Measurements from ENCODE around the gene CEACAM7. TPM values are rescaled to one million over a fixed set of nuclear protein-coding genes. Genes with fewer than 3 reads are reported as not detected.

The CEACAM7 gene
- total RNA-seq, 1 experiment from 2014 or later: not detected

DNA sequence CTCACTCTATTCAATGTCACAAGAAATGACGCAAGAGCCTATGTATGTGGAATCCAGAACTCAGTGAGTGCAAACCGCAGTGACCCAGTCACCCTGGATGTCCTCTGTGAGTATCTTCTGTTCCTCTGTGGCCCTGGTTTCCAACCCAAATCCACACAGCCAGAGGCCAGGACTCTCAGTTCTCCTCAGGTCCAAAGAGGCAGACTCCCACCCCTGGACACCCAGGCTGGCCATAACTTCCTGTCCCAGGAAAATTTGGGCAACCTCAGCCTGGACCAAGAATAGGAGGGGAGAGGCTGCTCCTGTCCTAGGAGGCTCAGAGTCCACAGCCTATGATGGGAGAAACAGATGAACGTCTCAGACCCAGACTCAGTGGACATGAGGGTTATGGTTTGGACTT is 32.0 kb upstream of the CEACAM7 start:
- no peak overlapping the region for H3K9ac ChIP-seq (ENCODE audit: extremely low read depth, insufficient read length, low read length)
- H2BK5ac ChIP-seq (ENCODE audit: insufficient read length, low read length): no peak overlapping the region
- Mint-ChIP-seq H3K36me3 (ENCODE audit: insufficient read depth in 1 of 3, low read depth in 3 of 3) (peaks cover 0 to 28% (median 2%) of the 10 kb centered on the region in 3 experiments; a peak in 5 of 7 replicates), H3K27ac (no peak overlapping the region), H3K9me3 (peaks cover 82 to 91% of the 10 kb centered on the region in 2 experiments), H3K27me3 (ENCODE audit: low read depth) (no peaks in the 10 kb centered on the region; the same call in none of the 2 replicates), H3K4me3 (no peak overlapping the region), H3K4me1 (no peaks in the 10 kb centered on the region)
- no peak overlapping the region for H2BK12ac ChIP-seq (ENCODE audit: insufficient read length, low read depth, low read length)
- H2AK5ac ChIP-seq (ENCODE audit: insufficient read length, low read length): no peak overlapping the region
- no peak overlapping the region for H3K27ac ChIP-seq (ENCODE audit: insufficient read length, low read depth, low read length)
- H2BK120ac ChIP-seq (ENCODE audit: low read depth, low read length, poor library complexity, severe bottlenecking): no peak overlapping the region
- TF ChIP-seq, protein P1, sequence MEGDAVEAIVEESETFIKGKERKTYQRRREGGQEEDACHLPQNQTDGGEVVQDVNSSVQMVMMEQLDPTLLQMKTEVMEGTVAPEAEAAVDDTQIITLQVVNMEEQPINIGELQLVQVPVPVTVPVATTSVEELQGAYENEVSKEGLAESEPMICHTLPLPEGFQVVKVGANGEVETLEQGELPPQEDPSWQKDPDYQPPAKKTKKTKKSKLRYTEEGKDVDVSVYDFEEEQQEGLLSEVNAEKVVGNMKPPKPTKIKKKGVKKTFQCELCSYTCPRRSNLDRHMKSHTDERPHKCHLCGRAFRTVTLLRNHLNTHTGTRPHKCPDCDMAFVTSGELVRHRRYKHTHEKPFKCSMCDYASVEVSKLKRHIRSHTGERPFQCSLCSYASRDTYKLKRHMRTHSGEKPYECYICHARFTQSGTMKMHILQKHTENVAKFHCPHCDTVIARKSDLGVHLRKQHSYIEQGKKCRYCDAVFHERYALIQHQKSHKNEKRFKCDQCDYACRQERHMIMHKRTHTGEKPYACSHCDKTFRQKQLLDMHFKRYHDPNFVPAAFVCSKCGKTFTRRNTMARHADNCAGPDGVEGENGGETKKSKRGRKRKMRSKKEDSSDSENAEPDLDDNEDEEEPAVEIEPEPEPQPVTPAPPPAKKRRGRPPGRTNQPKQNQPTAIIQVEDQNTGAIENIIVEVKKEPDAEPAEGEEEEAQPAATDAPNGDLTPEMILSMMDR (conservative IDR thresholded peaks at IDR 0.05): no peak
- no peaks in the 10 kb centered on the region for H3K79me1 ChIP-seq (ENCODE audit: insufficient read depth, low read depth, low read length, poor library complexity, severe bottlenecking)
- H3K27me3 ChIP-seq (ENCODE audit: insufficient read depth, low read length): no peaks in the 10 kb centered on the region
- no peak overlapping the region for H3T11ph ChIP-seq (ENCODE audit: low read length)
- H3K79me2 ChIP-seq (ENCODE audit: insufficient read depth, low read length): no peaks in the 10 kb centered on the region
- H3K4me1 ChIP-seq (ENCODE audit: insufficient read depth, low read length): no peaks in the 10 kb centered on the region
- H3K18ac ChIP-seq (ENCODE audit: insufficient read length, low read depth, low read length): no peak overlapping the region
- no peak overlapping the region for H3K4ac ChIP-seq (ENCODE audit: low read depth, low read length)
- H3K4me2 ChIP-seq (ENCODE audit: insufficient read depth, insufficient read length, low read length): no peak overlapping the region
- no peak overlapping the region for H3K56ac ChIP-seq (ENCODE audit: insufficient read length, low read depth, low read length)
- H4K5ac ChIP-seq (ENCODE audit: insufficient read length, low read depth, low read length): no peak overlapping the region
- no peak overlapping the region for H2AFZ ChIP-seq (ENCODE audit: low read length)
- no peak overlapping the region for H3K23ac ChIP-seq (ENCODE audit: insufficient read length, low read depth, low read length)
- no peak for DNase-seq
- H3K23me2 ChIP-seq (ENCODE audit: insufficient read length, low read depth, low read length, poor library complexity, severe bottlenecking): no peaks in the 10 kb centered on the region
- no peaks in the 10 kb centered on the region for H4K20me1 ChIP-seq (ENCODE audit: control insufficient read depth, insufficient read depth, insufficient read length)
- H4K91ac ChIP-seq (ENCODE audit: insufficient read length, low read depth, low read length): no peak overlapping the region
- no CpG with 5 or more reads among the region's 3 CpGs for WGBS (ENCODE audit: extremely low coverage, insufficient read length, low lambda C conversion rate)
- no peak overlapping the region for H2BK20ac ChIP-seq (ENCODE audit: low read depth, low read length, poor library complexity, severe bottlenecking)
- peaks cover 38% of the 10 kb centered on the region for H3K9me3 ChIP-seq (ENCODE audit: control insufficient read depth, low read depth, low read length)
- H3K14ac ChIP-seq (ENCODE audit: insufficient read depth, low read length): no peak overlapping the region
- no peak overlapping the region for H4K8ac ChIP-seq (replicated peaks; ENCODE audit: insufficient read length, low read depth, low read length)
- H2BK15ac ChIP-seq (ENCODE audit: low read depth, low read length): no peak overlapping the region
